Panc1 (cell line): Measurements from ENCODE around the gene UCHL5.

ENCODE experiments used
- POLR2AphosphoS5 ChIP-seq: IDR thresholded peaks from 2 replicates; pipeline ENCODE4 v1.6.1; 2012; ENCODE audit warnings: mild to moderate bottlenecking, low read depth, low read length, moderate library complexity
- SIN3A ChIP-seq: IDR thresholded peaks from 2 replicates; pipeline ENCODE4 v1.6.1; 2012; ENCODE audit warnings: low read depth, mild to moderate bottlenecking, low read length, moderate library complexity, borderline replicate concordance; ENCODE audit not compliant: insufficient read depth
- TF ChIP-seq, protein P1 (sequence below): fragments of 450-650 bp; IDR thresholded peaks from 2 replicates; pipeline ENCODE4 v1.5.1; 2017; ENCODE audit warnings: mild to moderate bottlenecking

DNA sequence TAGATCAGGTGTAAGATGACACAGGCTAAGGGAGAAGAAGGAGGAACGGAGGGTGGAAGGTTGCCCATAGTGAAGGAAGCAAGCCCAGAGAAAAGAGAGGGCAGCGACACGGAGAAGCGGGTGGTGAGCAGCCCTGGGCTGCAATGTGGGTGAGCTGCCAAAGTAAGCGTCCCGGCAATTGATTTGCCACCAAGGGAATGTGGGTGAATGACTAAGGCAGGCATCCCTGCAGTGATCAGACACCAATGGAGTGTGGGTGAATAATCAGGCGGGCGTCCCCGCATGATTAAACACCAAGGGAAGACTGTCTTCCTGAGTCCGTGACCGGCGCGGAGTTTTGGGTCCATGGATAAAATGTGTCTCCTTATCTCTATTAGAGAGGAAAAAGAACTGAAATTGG, 79.6 kb downstream of the UCHL5 start:
- TF ChIP-seq POLR2AphosphoS5 (no peak), SIN3A (no peak)
- TF ChIP-seq, protein P1, sequence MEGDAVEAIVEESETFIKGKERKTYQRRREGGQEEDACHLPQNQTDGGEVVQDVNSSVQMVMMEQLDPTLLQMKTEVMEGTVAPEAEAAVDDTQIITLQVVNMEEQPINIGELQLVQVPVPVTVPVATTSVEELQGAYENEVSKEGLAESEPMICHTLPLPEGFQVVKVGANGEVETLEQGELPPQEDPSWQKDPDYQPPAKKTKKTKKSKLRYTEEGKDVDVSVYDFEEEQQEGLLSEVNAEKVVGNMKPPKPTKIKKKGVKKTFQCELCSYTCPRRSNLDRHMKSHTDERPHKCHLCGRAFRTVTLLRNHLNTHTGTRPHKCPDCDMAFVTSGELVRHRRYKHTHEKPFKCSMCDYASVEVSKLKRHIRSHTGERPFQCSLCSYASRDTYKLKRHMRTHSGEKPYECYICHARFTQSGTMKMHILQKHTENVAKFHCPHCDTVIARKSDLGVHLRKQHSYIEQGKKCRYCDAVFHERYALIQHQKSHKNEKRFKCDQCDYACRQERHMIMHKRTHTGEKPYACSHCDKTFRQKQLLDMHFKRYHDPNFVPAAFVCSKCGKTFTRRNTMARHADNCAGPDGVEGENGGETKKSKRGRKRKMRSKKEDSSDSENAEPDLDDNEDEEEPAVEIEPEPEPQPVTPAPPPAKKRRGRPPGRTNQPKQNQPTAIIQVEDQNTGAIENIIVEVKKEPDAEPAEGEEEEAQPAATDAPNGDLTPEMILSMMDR = no peak
